HCT116 (cell line): ENCODE results near the gene HMSD. TPM values are rescaled to one million over a fixed set of nuclear protein-coding genes. Genes with fewer than 3 reads are reported as not detected.
A peak's percentile ranks its signal among the peaks of the same experiment; 100 is the strongest.

ENCODE experiments used
- ATAC-seq: fragments of 200-7000 bp; cut with Tn5 transposase; 2 replicates; pipeline ENCODE4 v1.9.1; 2020; ENCODE audit warnings: mild to moderate bottlenecking, moderate library complexity
- BruUV-seq: library from RNA; stranded (reverse); fragments of 400-500 nt; replicated peaks from 2 replicates; lab custom pipeline; 2021; lab: Mats Ljungman, UMichigan
- CTCF ChIA-PET: fragments of 300-600 bp; sonication (Branson Sonifier 250); formaldehyde crosslinking; loops from one replicate; lab custom pipeline; 2021; ENCODE audit warnings: antibody characterized with exemption; lab: Charles Lee
- POLR2A ChIA-PET: fragments of 300-600, 350-600 bp; sonication (Branson Sonifier 250); formaldehyde crosslinking; loops from one replicate; lab custom pipeline; 2021; ENCODE audit warnings: antibody characterized with exemption; lab: Charles Lee
- RAD21 ChIA-PET, 2 experiments: fragments of 300-600 bp; sonication (Branson Sonifier 250); formaldehyde crosslinking; loops; one replicate each; lab custom pipeline; 2023; ENCODE audit warnings: low total read pairs in 2 of 2; ENCODE audit not compliant: uncharacterized antibody in 2 of 2, unreplicated experiment in 2 of 2, low non-redundant PET in 1 of 2; lab: Charles Lee
- DNase-seq: peaks from one replicate; pipeline ENCODE4 v3.0.0-alpha.2; 2010; ENCODE audit warnings: low read depth, low spot score
- H2AFZ ChIP-seq: fragments of 200-600 bp; shearing (Covaris generic), sonication (generic); 2 replicates; pipeline ENCODE4 v1.6.1; 2017; ENCODE audit warnings: low read depth, mixed run types, mixed read lengths, antibody characterized with exemption, low read length; ENCODE audit not compliant: poor library complexity, severe bottlenecking
- H3K27ac ChIP-seq: 2 replicates; pipeline ENCODE4 v1.5.1; 2012; ENCODE audit warnings: low read depth, low read length
- H3K27me3 ChIP-seq: fragments of 200-600 bp; sonication (generic); 2 replicates; pipeline ENCODE4 v1.6.1; 2016; ENCODE audit warnings: mixed run types, low read length, mixed read lengths; ENCODE audit not compliant: insufficient read depth
- H3K36me3 ChIP-seq, 2 experiments: fragments of 200-500 bp in 1 of 2; fragments of 200-600 bp in 1 of 2; sonication (Bioruptor generic) in 1 of 2; sonication (generic) in 1 of 2; 2 replicates each; pipeline versions ENCODE4 v1.5.1 to v1.6.1; 2014 to 2016; ENCODE audit warnings: low read length in 2 of 2, inconsistent platforms in 1 of 2, mixed read lengths in 1 of 2, mixed run types in 1 of 2; ENCODE audit not compliant: insufficient read depth in 2 of 2, control insufficient read depth in 1 of 2
- H3K4me1 ChIP-seq, 2 experiments: fragments of 200-600 bp in 1 of 2; sonication (generic) in 1 of 2; 2 replicates each; pipeline versions ENCODE4 v1.5.1 to v1.6.1; 2012 to 2017; ENCODE audit warnings: low read length in 2 of 2, inconsistent platforms in 1 of 2, mild to moderate bottlenecking in 1 of 2, mixed read lengths in 1 of 2, mixed run types in 1 of 2, moderate library complexity in 1 of 2; ENCODE audit not compliant: insufficient read depth in 2 of 2, control insufficient read depth in 1 of 2
- H3K4me2 ChIP-seq: fragments of 200-600 bp; sonication (generic); 2 replicates; pipeline ENCODE4 v1.6.1; 2017; ENCODE audit warnings: mixed run types, low read length, mixed read lengths
- H3K4me3 ChIP-seq, 2 experiments: fragments of 200-600 bp in 1 of 2; sonication (generic) in 1 of 2; replicated peaks in 1 of 2; 2 replicates each; pipeline ENCODE4 v1.5.1; 2011 to 2016; ENCODE audit warnings: low read length in 2 of 2, control low read depth in 1 of 2, low read depth in 1 of 2, mild to moderate bottlenecking in 1 of 2, mixed read lengths in 1 of 2, mixed run types in 1 of 2
- H3K79me2 ChIP-seq: fragments of 200-600 bp; sonication (generic); 2 replicates; pipeline ENCODE4 v1.6.1; 2017; ENCODE audit warnings: mild to moderate bottlenecking, mixed run types, low read length, moderate library complexity, mixed read lengths; ENCODE audit not compliant: insufficient read depth
- H3K9ac ChIP-seq: fragments of 200-600 bp; sonication (generic); 2 replicates; pipeline ENCODE4 v1.6.1; 2016; ENCODE audit warnings: low read length, mixed read lengths
- H3K9me2 ChIP-seq: fragments of 200-600 bp; sonication (generic), shearing (Covaris generic); 2 replicates; pipeline ENCODE4 v1.6.1; 2017; ENCODE audit warnings: mixed run types, mild to moderate bottlenecking, moderate library complexity; ENCODE audit not compliant: insufficient read depth
- H3K9me3 ChIP-seq, 2 experiments: fragments of 200-500 bp in 1 of 2; fragments of 200-600 bp in 1 of 2; sonication (Bioruptor generic) in 1 of 2; sonication (generic) in 1 of 2; 2 replicates each; pipeline ENCODE4 v1.6.1; 2014 to 2017; ENCODE audit warnings: low read length in 2 of 2, mixed read lengths in 2 of 2, inconsistent platforms in 1 of 2, low read depth in 1 of 2, mild to moderate bottlenecking in 1 of 2, mixed run types in 1 of 2, moderate library complexity in 1 of 2; ENCODE audit not compliant: control insufficient read depth in 1 of 2, insufficient read depth in 1 of 2
- H4K20me1 ChIP-seq: fragments of 200-600 bp; sonication (generic), shearing (Covaris generic); 2 replicates; pipeline ENCODE4 v1.6.1; 2017; ENCODE audit warnings: mixed run types, mild to moderate bottlenecking, moderate library complexity; ENCODE audit not compliant: insufficient read depth
- CBX3 ChIP-seq: IDR thresholded peaks from 2 replicates; pipeline ENCODE4 v1.6.1; 2012; ENCODE audit warnings: low read depth
- CEBPB ChIP-seq: IDR thresholded peaks from 2 replicates; pipeline ENCODE4 v1.6.1; 2012; ENCODE audit warnings: low read depth
- CTCF ChIP-seq, 3 experiments: fragments of 200-600 bp in 1 of 3; sonication (generic) in 1 of 3; IDR thresholded peaks in 2 of 3; conservative IDR thresholded peaks in 1 of 3; 2 replicates each; pipeline ENCODE4 v1.5.1; 2012 to 2017; ENCODE audit warnings: low read depth in 2 of 3, low read length in 2 of 3, antibody characterized with exemption in 1 of 3, borderline replicate concordance in 1 of 3, control low read depth in 1 of 3, mild to moderate bottlenecking in 1 of 3, mixed read lengths in 1 of 3, mixed run types in 1 of 3, moderate library complexity in 1 of 3; ENCODE audit not compliant: insufficient read depth in 1 of 3
- EGR1 ChIP-seq: IDR thresholded peaks from 2 replicates; pipeline ENCODE4 v1.6.1; 2012; ENCODE audit warnings: low read depth
- ELF1 ChIP-seq: IDR thresholded peaks from 2 replicates; pipeline ENCODE4 v1.6.1; 2012; ENCODE audit warnings: low read depth, borderline replicate concordance
- EZH2 ChIP-seq: fragments of 200-600 bp; sonication (generic); IDR thresholded peaks from 2 replicates; pipeline ENCODE4 v1.6.1; 2017; ENCODE audit warnings: antibody characterized with exemption, mixed run types
- EZH2phosphoT487 ChIP-seq: fragments of 200-600 bp; IDR thresholded peaks from 2 replicates; pipeline ENCODE4 v1.6.1; 2018; ENCODE audit warnings: antibody characterized with exemption, borderline replicate concordance
- JUND ChIP-seq: IDR thresholded peaks from 2 replicates; pipeline ENCODE4 v1.6.1; 2012
- POLR2A ChIP-seq: IDR thresholded peaks from 2 replicates; pipeline ENCODE4 v1.7.0; 2011; ENCODE audit warnings: borderline replicate concordance; ENCODE audit not compliant: insufficient read depth, insufficient read length; ENCODE audit errors: extremely low read depth
- RAD21 ChIP-seq: IDR thresholded peaks from 2 replicates; pipeline ENCODE4 v1.6.1; 2012; ENCODE audit warnings: low read depth, mild to moderate bottlenecking
- REST ChIP-seq: IDR thresholded peaks from 2 replicates; pipeline ENCODE4 v1.6.1; 2012; ENCODE audit warnings: low read depth
- SIN3A ChIP-seq: IDR thresholded peaks from 2 replicates; pipeline ENCODE4 v1.6.1; 2012; ENCODE audit warnings: low read depth
- ZNF274 ChIP-seq: fragments of 200-500 bp; sonication (Bioruptor generic); IDR thresholded peaks from 2 replicates; pipeline ENCODE4 v1.6.1; 2014; ENCODE audit warnings: mild to moderate bottlenecking, low read depth, low read length, inconsistent platforms
- intact Hi-C: fragments of 100-400 bp; cut with micrococcal nuclease; formaldehyde crosslinking; loops from 2 replicates; pipeline ENCODE4 v1.10.0; 2022
- total RNA-seq: library from RNA; stranded (reverse); gene quantifications from one replicate; pipeline ENCODE4 v1.2.1, GENCODE V29; 2021; ENCODE audit not compliant: unreplicated experiment

HMSD gene
- total RNA-seq, 1 experiment from 2014 or later, result 5.3 TPM

- ChIA-PET CTCF (no interaction called here), POLR2A (no interaction called here), RAD21 (no interaction called here)
- Histone ChIP-seq H3K36me3 (no peaks in the 10 kb centered on the region), H3K4me3 (no peak overlapping the region), H2AFZ (no peak overlapping the region), H4K20me1 (no peaks in the 10 kb centered on the region), H3K4me2 (no peak overlapping the region), H3K27ac (no peak overlapping the region), H3K4me1 (peaks cover 6 to 19% of the 10 kb centered on the region in 2 experiments; a peak in 3 of 4 replicates), H3K79me2 (no peaks in the 10 kb centered on the region), H3K27me3 (no peaks in the 10 kb centered on the region), H3K9ac (no peak overlapping the region), H3K9me3 (no peaks in the 10 kb centered on the region), H3K9me2 (no peaks in the 10 kb centered on the region)
- ATAC-seq (no peak), DNase-seq (no peak)
- intact Hi-C loops, result no loop called here
- no TSS peak for BruUV-seq
- TF ChIP-seq SIN3A, result no peak
- no peak for TF ChIP-seq ELF1
- TF ChIP-seq CTCF (IDR thresholded peaks at IDR 0.05 in 2 of 3, conservative IDR thresholded peaks at IDR 0.05 in 1 of 3; ENCODE audit: borderline replicate concordance in 1 of 3, insufficient read depth in 1 of 3, low read depth in 2 of 3, low read length in 2 of 3), result no peak
- no peak for TF ChIP-seq ZNF274
- TF ChIP-seq EZH2phosphoT487, result no peak
- no peak for TF ChIP-seq CBX3
- no peak for TF ChIP-seq RAD21
- TF ChIP-seq POLR2A, result no peak
These were observed 22.9 kb downstream of the HMSD start for GRCh38 chr18:63972002-63972376.

GRCh38 chr18:63974991-63975390, 25.9 kb downstream of the HMSD start:
- Histone ChIP-seq H3K27me3 (no peaks in the 10 kb centered on the region), H3K9me3 (no peaks in the 10 kb centered on the region), H3K4me1 (peaks cover 6 to 15% of the 10 kb centered on the region in 2 experiments; a peak in 3 of 4 replicates), H3K4me2 (no peak overlapping the region)
- CTCF ChIA-PET, result interaction anchor here (2.3 kb wide), 1 partner anchor 11 kb away, joined by 10 read pairs; no protein-coding TSS in a partner anchor
- TF ChIP-seq JUND (no peak), RAD21 (peak; percentile 43), EGR1 (no peak), CTCF (IDR thresholded peaks at IDR 0.05 in 2 of 3, conservative IDR thresholded peaks at IDR 0.05 in 1 of 3; ENCODE audit: borderline replicate concordance in 1 of 3, insufficient read depth in 1 of 3, low read depth in 2 of 3, low read length in 2 of 3) (peak in 2 of 3 experiments; percentile 39 to 47; a peak in 4 of 6 replicates), REST (no peak), ELF1 (no peak), EZH2 (no peak), CEBPB (no peak), EZH2phosphoT487 (no peak)
- TF ChIP-seq, all 23 proteins: peak for 2
- H3K79me2 ChIP-seq, result no peaks in the 10 kb centered on the region
- H2AFZ ChIP-seq, result no peak overlapping the region
- no peaks in the 10 kb centered on the region for H4K20me1 ChIP-seq
- ATAC-seq (no peak), DNase-seq (peak; percentile 21)
- BruUV-seq, result no TSS peak
- H3K9me2 ChIP-seq, result no peaks in the 10 kb centered on the region
- POLR2A ChIA-PET, result no interaction called here
- RAD21 ChIA-PET, result no interaction called here
- no peak overlapping the region for H3K9ac ChIP-seq
- H3K27ac ChIP-seq, result no peak overlapping the region
- H3K36me3 ChIP-seq, result no peaks in the 10 kb centered on the region
- no peak overlapping the region for H3K4me3 ChIP-seq
- intact Hi-C loops, result no loop called here
